ENCODE data around the gene C13orf42. TPM values are rescaled to one million over a fixed set of nuclear protein-coding genes. Genes with fewer than 3 reads are reported as not detected.

The C13orf42 gene
- total RNA-seq, 1 experiment from 2014 or later, result not detected

- H3K36me3 ChIP-seq (ENCODE audit: insufficient read depth, low read length), result no peaks in the 10 kb centered on the region
- H3K9ac ChIP-seq (ENCODE audit: low read length), result no peak overlapping the region
- H3K4me3 ChIP-seq (ENCODE audit: low read length), result no peak overlapping the region
- H3K4me2 ChIP-seq (ENCODE audit: low read depth, low read length, poor library complexity, severe bottlenecking), result no peak overlapping the region
- no peaks in the 10 kb centered on the region for H3K9me3 ChIP-seq (ENCODE audit: low read length)
- no peak for DNase-seq
- H3K27ac ChIP-seq (ENCODE audit: low read length), result no peak overlapping the region
- no peaks in the 10 kb centered on the region for H4K20me1 ChIP-seq (ENCODE audit: insufficient read depth, low read depth, low read length)
- no peak overlapping the region for H2AFZ ChIP-seq (ENCODE audit: low read length)
- H3K4me1 ChIP-seq (ENCODE audit: low read length), result no peaks in the 10 kb centered on the region
- no peaks in the 10 kb centered on the region for H3K9me2 ChIP-seq (replicated peaks; ENCODE audit: insufficient read depth, low read length)
- H3K27me3 ChIP-seq (ENCODE audit: low read length), result no peaks in the 10 kb centered on the region
- H3K79me2 ChIP-seq (ENCODE audit: low read length), result no peaks in the 10 kb centered on the region
Observed at GRCh38 chr13:51052581-51052980, 58.5 kb downstream of the C13orf42 start.

GRCh38 chr13:51050021-51050830 lies 60.8 kb downstream of the C13orf42 start:
- H3K9ac ChIP-seq (ENCODE audit: low read length), result no peak overlapping the region

GRCh38 chr13:51048616-51049015 lies 62.5 kb downstream of the C13orf42 start:
- H2AFZ ChIP-seq (ENCODE audit: low read length), result no peak overlapping the region
- H3K4me1 ChIP-seq (ENCODE audit: low read length), result no peaks in the 10 kb centered on the region
- H3K27me3 ChIP-seq (ENCODE audit: low read length), result no peaks in the 10 kb centered on the region
- no peaks in the 10 kb centered on the region for H4K20me1 ChIP-seq (ENCODE audit: insufficient read depth, low read depth, low read length)
- H3K9me3 ChIP-seq (ENCODE audit: low read length), result no peaks in the 10 kb centered on the region
- no peaks in the 10 kb centered on the region for H3K9me2 ChIP-seq (replicated peaks; ENCODE audit: insufficient read depth, low read length)
- H3K79me2 ChIP-seq (ENCODE audit: low read length), result no peaks in the 10 kb centered on the region
- H3K27ac ChIP-seq (ENCODE audit: low read length), result no peak overlapping the region
- no peak overlapping the region for H3K4me3 ChIP-seq (ENCODE audit: low read length)
- no peak for DNase-seq
- no peak overlapping the region for H3K4me2 ChIP-seq (ENCODE audit: low read depth, low read length, poor library complexity, severe bottlenecking)
- H3K9ac ChIP-seq (ENCODE audit: low read length), result no peak overlapping the region
- no peaks in the 10 kb centered on the region for H3K36me3 ChIP-seq (ENCODE audit: insufficient read depth, low read length)

More at GRCh38 chr13:51050021-51050830, 60.8 kb downstream of the C13orf42 start:
- DNase-seq, result no peak
- no peaks in the 10 kb centered on the region for H3K79me2 ChIP-seq (ENCODE audit: low read length)
- H3K4me1 ChIP-seq (ENCODE audit: low read length), result no peaks in the 10 kb centered on the region
- no peaks in the 10 kb centered on the region for H4K20me1 ChIP-seq (ENCODE audit: insufficient read depth, low read depth, low read length)
- no peak overlapping the region for H3K27ac ChIP-seq (ENCODE audit: low read length)
- H3K36me3 ChIP-seq (ENCODE audit: insufficient read depth, low read length), result no peaks in the 10 kb centered on the region
- no peak overlapping the region for H3K4me3 ChIP-seq (ENCODE audit: low read length)
- H3K27me3 ChIP-seq (ENCODE audit: low read length), result no peaks in the 10 kb centered on the region
- no peaks in the 10 kb centered on the region for H3K9me3 ChIP-seq (ENCODE audit: low read length)
- no peak overlapping the region for H3K4me2 ChIP-seq (ENCODE audit: low read depth, low read length, poor library complexity, severe bottlenecking)
- no peaks in the 10 kb centered on the region for H3K9me2 ChIP-seq (replicated peaks; ENCODE audit: insufficient read depth, low read length)
- H2AFZ ChIP-seq (ENCODE audit: low read length), result no peak overlapping the region

- Histone ChIP-seq H3K79me2 (ENCODE audit: low read length) (no peaks in the 10 kb centered on the region), H3K4me2 (ENCODE audit: low read depth, low read length, poor library complexity, severe bottlenecking) (no peak overlapping the region), H3K36me3 (ENCODE audit: insufficient read depth, low read length) (no peaks in the 10 kb centered on the region), H3K27me3 (ENCODE audit: low read length) (no peaks in the 10 kb centered on the region), H3K4me3 (ENCODE audit: low read length) (no peak overlapping the region), H2AFZ (ENCODE audit: low read length) (no peak overlapping the region), H4K20me1 (ENCODE audit: insufficient read depth, low read depth, low read length) (no peaks in the 10 kb centered on the region), H3K9me3 (ENCODE audit: low read length) (no peaks in the 10 kb centered on the region), H3K9ac (ENCODE audit: low read length) (no peak overlapping the region), H3K9me2 (replicated peaks; ENCODE audit: insufficient read depth, low read length) (no peaks in the 10 kb centered on the region), H3K27ac (ENCODE audit: low read length) (no peak overlapping the region), H3K4me1 (ENCODE audit: low read length) (no peaks in the 10 kb centered on the region)
- no peak for DNase-seq
Observed at GRCh38 chr13:51048166-51048461, 63.0 kb downstream of the C13orf42 start.

GRCh38 chr13:51047434-51048165 lies 63.5 kb downstream of the C13orf42 start:
- no peaks in the 10 kb centered on the region for H3K36me3 ChIP-seq (ENCODE audit: insufficient read depth, low read length)
- no peak for DNase-seq
- no peaks in the 10 kb centered on the region for H3K27me3 ChIP-seq (ENCODE audit: low read length)
- H3K9me2 ChIP-seq (replicated peaks; ENCODE audit: insufficient read depth, low read length), result no peaks in the 10 kb centered on the region
- H3K9me3 ChIP-seq (ENCODE audit: low read length), result no peaks in the 10 kb centered on the region
- H3K27ac ChIP-seq (ENCODE audit: low read length), result no peak overlapping the region
- no peak overlapping the region for H3K4me3 ChIP-seq (ENCODE audit: low read length)
- no peak overlapping the region for H3K4me2 ChIP-seq (ENCODE audit: low read depth, low read length, poor library complexity, severe bottlenecking)
- no peak overlapping the region for H3K9ac ChIP-seq (ENCODE audit: low read length)
- H3K4me1 ChIP-seq (ENCODE audit: low read length), result no peaks in the 10 kb centered on the region
- no peaks in the 10 kb centered on the region for H4K20me1 ChIP-seq (ENCODE audit: insufficient read depth, low read depth, low read length)
- H3K79me2 ChIP-seq (ENCODE audit: low read length), result no peaks in the 10 kb centered on the region
- H2AFZ ChIP-seq (ENCODE audit: low read length), result no peak overlapping the region

GRCh38 chr13:51045451-51045850 lies 65.6 kb downstream of the C13orf42 start:
- H3K79me2 ChIP-seq (ENCODE audit: low read length), result no peaks in the 10 kb centered on the region
- no peaks in the 10 kb centered on the region for H3K36me3 ChIP-seq (ENCODE audit: insufficient read depth, low read length)
- no peak overlapping the region for H3K27ac ChIP-seq (ENCODE audit: low read length)
- H3K9ac ChIP-seq (ENCODE audit: low read length), result no peak overlapping the region
- H3K4me1 ChIP-seq (ENCODE audit: low read length), result no peaks in the 10 kb centered on the region
- H3K4me2 ChIP-seq (ENCODE audit: low read depth, low read length, poor library complexity, severe bottlenecking), result no peak overlapping the region
- no peak overlapping the region for H3K4me3 ChIP-seq (ENCODE audit: low read length)
- no peaks in the 10 kb centered on the region for H4K20me1 ChIP-seq (ENCODE audit: insufficient read depth, low read depth, low read length)
- H3K27me3 ChIP-seq (ENCODE audit: low read length), result no peaks in the 10 kb centered on the region
- no peaks in the 10 kb centered on the region for H3K9me2 ChIP-seq (replicated peaks; ENCODE audit: insufficient read depth, low read length)
- no peak for DNase-seq
- no peaks in the 10 kb centered on the region for H3K9me3 ChIP-seq (ENCODE audit: low read length)
- H2AFZ ChIP-seq (ENCODE audit: low read length), result no peak overlapping the region

- Histone ChIP-seq H3K4me1 (ENCODE audit: low read length) (no peaks in the 10 kb centered on the region), H3K79me2 (ENCODE audit: low read length) (no peaks in the 10 kb centered on the region), H3K27ac (ENCODE audit: low read length) (no peak overlapping the region), H3K36me3 (ENCODE audit: insufficient read depth, low read length) (no peaks in the 10 kb centered on the region), H2AFZ (ENCODE audit: low read length) (no peak overlapping the region), H3K27me3 (ENCODE audit: low read length) (no peaks in the 10 kb centered on the region), H3K9ac (ENCODE audit: low read length) (no peak overlapping the region), H3K4me3 (ENCODE audit: low read length) (no peak overlapping the region), H3K9me2 (replicated peaks; ENCODE audit: insufficient read depth, low read length) (no peaks in the 10 kb centered on the region), H3K9me3 (ENCODE audit: low read length) (no peaks in the 10 kb centered on the region), H3K4me2 (ENCODE audit: low read depth, low read length, poor library complexity, severe bottlenecking) (no peak overlapping the region), H4K20me1 (ENCODE audit: insufficient read depth, low read depth, low read length) (no peaks in the 10 kb centered on the region)
- DNase-seq, result no peak
Observed at GRCh38 chr13:51044023-51044665, 66.9 kb downstream of the C13orf42 start.

- Histone ChIP-seq H3K9me2 (replicated peaks; ENCODE audit: insufficient read depth, low read length) (no peaks in the 10 kb centered on the region), H3K27ac (ENCODE audit: low read length) (no peak overlapping the region), H3K79me2 (ENCODE audit: low read length) (no peaks in the 10 kb centered on the region), H3K4me1 (ENCODE audit: low read length) (no peaks in the 10 kb centered on the region), H3K9ac (ENCODE audit: low read length) (no peak overlapping the region), H3K36me3 (ENCODE audit: insufficient read depth, low read length) (no peaks in the 10 kb centered on the region), H3K4me3 (ENCODE audit: low read length) (no peak overlapping the region), H4K20me1 (ENCODE audit: insufficient read depth, low read depth, low read length) (no peaks in the 10 kb centered on the region), H3K4me2 (ENCODE audit: low read depth, low read length, poor library complexity, severe bottlenecking) (no peak overlapping the region), H2AFZ (ENCODE audit: low read length) (no peak overlapping the region), H3K27me3 (ENCODE audit: low read length) (no peaks in the 10 kb centered on the region), H3K9me3 (ENCODE audit: low read length) (no peaks in the 10 kb centered on the region)
- DNase-seq, result no peak
Observed at GRCh38 chr13:51043310-51043709, 67.8 kb downstream of the C13orf42 start.

Measured in Karpas-422 (cell line).